GM19328 (cell line): Measurements from ENCODE around the gene B3GNT3.

Experiments used
- ATAC-seq: cut with Tn5 transposase; IDR thresholded peaks from one replicate; pipeline ENCODE4 v1.9.1; 2021; ENCODE audit warnings: mild to moderate bottlenecking, moderate library complexity; ENCODE audit not compliant: unreplicated experiment

B3GNT3 gene

DNA sequence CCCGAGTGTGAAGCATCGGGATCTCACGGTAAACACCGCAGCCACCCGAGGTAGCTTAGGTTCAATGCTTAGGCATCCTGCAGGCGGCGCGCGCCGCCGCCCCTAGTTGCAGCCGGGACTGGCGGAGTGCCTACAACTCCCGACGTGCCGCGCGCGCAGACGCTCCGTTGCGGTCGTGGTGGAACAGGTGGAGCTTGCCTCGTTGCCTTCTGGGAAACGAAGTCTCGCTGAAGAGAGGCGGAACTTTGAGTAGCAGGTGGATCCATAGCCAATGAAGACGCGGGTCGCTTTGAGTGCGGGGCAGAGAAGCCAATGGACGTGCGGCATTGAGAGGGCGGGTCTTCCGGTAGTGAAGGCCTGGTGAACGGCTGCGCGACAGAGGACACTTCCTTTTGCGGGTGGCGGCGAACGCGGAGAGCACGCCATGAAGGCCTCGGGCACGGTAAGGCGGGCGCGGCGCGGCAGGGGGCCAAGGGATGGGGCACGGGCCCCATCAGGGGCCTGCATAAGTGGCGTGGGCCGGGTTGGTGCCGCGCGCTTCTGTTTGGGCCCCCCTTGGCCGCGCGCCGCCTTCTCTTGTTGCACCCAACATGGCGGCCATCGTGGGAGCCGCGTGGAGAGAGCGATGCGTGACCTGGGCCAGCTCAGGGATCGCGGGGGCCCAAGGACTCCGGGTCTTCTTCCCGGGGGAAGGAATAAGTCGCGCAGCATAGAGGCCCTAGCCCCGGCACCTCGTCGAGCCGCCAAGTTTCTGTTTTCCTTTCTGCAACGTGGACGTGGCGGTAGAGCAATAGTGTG is 64.8 kb downstream of the B3GNT3 start, which contains the start of gene RPL18A:
TSS of gene RPL18A (plus strand) at position 378 of the 798 bp plus-strand sequence. CDS start at position 425, 47 bp downstream.
- ATAC-seq: peak; percentile 94

DNA sequence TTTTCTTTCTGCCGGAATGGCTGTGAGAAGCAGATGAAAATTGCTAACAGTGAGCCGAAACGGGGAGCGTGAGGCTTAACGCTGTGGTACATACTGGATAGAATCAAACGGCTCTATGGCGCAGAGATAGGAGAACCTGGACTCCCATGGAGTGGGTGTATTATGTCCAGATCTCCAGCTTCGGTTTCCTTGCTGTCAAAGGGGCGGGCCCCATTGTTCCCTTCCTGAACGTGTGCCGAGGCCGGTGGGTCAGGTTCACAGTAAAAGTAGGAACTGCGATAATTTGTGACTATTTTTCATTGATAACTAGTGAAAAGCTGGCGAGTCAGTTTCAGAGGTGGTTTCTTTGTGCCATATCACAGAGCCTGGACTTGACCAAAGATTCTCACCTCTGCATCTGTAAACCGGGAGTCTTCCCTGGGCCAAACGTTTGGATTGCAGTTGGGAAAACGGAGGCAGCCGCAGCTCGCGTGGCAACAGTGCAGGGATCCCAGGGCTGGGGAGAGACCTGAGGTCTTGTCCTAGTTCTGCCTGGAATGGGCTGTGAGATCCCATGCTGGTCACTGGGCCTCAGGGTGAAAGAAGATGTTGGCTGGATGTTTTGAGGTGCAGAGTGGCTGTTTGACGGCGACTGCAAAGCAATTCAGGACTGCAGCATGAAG is 65.5 kb downstream of the B3GNT3 start:
- no peak for ATAC-seq

GRCh38 chr19:17860993-17861360 is 66.0 kb downstream of the B3GNT3 start:
- no peak for ATAC-seq

- no peak for ATAC-seq
Observed at GRCh38 chr19:17861542-17862402, 66.8 kb downstream of the B3GNT3 start.

GRCh38 chr19:17862711-17863519 is 68.0 kb downstream of the B3GNT3 start:
- ATAC-seq: no peak
